ENCODE data around the gene ZNF740.

The ZNF740 gene

DNA sequence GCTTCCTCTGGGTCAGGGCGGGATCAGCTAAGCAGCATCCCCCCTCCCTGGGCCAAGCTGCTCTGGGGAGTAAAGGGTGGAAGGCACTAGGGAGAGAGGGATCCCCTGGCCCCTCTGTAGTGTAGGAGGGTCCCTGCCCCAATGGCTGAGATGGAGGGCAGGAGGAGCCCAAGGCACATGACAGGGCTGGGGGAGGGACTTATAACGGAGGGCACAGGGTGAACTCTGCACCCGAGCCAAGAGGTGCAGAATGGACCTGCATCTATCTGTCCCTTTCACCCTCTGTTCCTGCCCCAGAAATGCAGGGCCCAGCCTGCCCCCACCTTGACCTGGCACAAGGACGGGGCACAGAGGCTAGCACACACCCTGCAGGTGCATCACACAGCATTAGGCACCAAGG lies 30.3 kb downstream of the ZNF740 start:
- H3K27ac ChIP-seq = no peak overlapping the region
- no peak for DNase-seq (ENCODE audit: low read depth, low spot score)

DNA sequence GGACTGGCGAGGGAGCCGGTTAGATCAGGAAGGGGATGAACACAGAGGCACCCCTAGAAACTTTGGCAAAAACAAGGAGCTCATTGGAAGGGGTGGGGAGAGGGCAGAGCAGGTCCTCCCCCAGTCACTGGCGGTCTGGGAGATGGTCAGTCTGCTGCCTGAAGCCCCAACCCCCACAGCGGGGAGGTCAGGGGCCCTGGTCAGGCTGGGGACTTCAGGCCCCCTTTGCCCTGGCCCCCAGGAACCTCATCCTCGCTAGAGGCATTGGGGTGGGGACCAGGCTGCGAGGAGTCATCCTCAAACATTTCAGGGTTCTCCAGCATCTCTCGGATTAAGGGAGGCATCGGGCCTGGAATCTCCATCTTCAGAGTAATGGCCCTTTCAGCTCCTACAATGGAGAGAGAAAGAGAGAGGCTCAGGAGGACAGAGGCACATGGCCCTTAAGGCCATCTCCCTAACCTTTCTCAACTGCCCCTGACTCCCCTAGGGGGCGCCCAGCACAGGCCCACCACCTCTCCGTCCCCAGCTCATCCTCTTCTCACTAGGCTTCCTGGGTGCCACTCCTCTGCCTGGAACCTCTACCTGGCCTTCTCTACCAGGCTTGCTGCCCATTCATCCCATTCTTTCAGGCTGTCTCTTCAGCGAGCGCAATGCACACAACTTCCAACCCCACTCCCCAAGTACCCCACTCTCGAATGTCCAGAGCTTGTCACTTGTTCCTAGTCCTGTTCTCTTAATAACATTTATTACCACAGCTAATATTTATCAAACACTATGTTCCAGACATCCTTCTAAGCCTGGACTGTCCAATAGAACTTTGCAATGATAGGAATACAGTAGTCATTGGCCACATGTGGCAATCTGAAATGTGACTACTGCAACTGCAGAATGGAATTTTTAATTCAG lies 31.2 kb downstream of the ZNF740 start:
- DNase-seq (ENCODE audit: low read depth, low spot score) = no peak
- no peak overlapping the region for H3K27ac ChIP-seq

DNA sequence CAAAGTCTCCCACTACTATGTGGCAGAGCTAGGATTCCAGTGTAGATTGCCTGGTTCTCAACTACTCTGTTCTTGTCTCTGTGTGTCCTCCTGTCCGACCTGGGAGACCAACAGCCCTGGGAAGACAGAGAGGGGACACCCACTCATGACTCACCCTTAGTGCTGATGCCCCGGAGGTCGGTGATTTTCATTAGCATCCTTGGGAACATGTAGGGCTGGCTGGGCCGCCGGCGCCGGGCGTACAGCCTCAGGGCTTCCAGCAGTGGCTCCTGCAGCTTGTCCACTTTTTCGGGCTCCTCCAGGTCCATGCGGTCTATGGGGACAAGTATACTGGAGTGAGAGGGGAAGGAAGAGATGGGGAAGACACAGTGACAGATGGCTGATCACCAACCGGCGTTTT lies 32.4 kb downstream of the ZNF740 start:
- DNase-seq (ENCODE audit: low read depth, low spot score) = no peak
- H3K27ac ChIP-seq = no peak overlapping the region

DNA sequence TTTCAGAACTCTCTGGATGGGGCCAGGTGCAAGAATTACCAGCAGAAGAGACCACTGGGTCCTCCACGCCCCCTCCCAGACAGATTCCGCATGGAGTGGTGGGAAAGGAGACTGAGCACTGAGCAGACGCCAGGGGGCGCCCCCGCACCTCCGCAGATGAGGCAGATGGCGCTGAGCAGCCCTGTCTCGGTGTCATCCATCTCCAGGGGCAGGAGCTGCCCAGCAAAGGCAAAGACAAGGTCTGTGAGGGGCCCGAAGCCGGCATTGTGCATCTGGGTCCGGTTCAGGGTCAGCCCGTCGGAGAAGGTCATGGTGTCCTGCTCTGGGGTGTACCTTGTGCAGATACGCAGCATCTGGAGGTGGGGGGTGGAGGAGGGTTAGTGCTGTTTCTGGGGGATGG lies 32.8 kb downstream of the ZNF740 start:
- no peak overlapping the region for H3K27ac ChIP-seq
- DNase-seq (ENCODE audit: low read depth, low spot score) = no peak

DNA sequence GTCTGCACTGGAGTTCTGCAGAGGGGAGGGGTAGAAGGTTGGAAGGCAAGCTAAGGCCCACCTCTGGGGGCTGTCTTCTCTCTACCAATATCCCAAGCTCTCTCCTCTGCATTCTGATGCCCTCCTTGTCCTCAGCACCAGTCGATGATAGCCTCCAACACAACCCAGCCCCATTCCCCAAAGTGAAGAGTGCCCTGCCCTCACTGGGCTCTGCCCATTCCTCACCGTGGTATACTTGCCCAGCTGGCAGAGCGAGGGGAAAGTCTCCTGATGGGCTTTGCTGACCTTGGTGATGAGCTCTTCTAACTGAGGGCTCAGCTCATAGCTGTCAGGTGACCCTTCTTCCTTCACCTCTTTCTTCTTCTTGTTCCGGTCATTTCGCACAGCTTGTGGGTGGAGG lies 33.7 kb downstream of the ZNF740 start:
- no peak for DNase-seq (ENCODE audit: low read depth, low spot score)
- H3K27ac ChIP-seq = no peak overlapping the region

DNA sequence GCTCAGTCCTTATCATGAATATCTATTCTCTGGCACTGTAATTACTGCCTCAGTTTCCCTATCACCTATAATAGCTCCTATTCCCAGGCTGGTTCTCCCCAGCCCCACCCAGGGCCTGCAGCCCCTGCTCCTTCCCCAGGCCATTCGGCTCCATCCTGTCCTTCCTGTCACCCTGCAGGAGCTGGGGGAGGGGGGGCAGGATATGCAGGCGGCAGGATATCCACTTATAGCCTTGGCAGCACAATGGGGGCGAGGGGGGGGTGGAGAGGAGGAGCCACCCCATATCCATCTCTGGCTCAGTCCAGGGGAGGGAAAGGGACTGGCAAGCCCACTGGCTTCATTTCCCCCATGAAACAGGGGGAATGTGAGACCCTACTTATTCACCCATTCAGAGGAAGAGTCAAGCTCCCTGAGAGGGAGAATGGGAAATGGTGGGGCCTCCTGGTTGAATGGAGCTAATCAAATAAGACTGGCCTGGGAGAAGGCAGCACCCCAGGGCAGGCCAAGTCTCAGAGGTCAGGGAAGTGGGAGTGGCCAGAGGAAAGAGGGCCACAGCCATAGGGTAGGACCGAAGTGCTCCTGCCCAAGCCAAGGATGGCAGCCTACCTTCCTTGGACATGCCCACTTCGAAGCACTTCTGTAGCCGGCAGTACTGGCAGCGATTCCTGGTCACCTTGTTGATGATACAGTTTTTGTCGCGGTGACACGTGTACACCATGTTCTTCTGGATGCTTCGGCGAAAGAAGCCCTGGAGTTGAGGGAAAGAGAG lies 34.3 kb downstream of the ZNF740 start:
- no peak overlapping the region for H3K27ac ChIP-seq

DNA sequence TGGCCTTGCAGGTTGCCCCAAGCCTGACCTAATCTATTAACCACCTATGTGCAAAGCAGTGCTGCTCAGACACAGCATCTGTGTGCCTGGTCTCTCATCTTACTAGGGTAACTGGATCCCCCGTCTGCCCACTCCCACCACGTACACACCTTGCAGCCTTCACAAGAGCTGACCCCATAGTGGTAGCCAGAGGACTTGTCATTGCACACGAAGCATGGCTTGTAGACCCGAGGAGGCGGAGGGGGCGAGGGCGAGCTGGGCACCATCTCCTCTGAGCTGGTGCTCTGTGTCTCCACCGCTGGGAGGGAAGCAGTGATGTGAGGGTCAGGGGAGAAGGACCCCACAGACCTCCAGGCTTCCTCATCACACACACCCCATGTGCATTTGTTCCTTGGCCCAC lies 35.0 kb downstream of the ZNF740 start:
- no peak for DNase-seq (ENCODE audit: low read depth, low spot score)

More for the DNA sequence above, 34.3 kb downstream of the ZNF740 start:
- DNase-seq (ENCODE audit: low read depth, low spot score) = no peak

DNA sequence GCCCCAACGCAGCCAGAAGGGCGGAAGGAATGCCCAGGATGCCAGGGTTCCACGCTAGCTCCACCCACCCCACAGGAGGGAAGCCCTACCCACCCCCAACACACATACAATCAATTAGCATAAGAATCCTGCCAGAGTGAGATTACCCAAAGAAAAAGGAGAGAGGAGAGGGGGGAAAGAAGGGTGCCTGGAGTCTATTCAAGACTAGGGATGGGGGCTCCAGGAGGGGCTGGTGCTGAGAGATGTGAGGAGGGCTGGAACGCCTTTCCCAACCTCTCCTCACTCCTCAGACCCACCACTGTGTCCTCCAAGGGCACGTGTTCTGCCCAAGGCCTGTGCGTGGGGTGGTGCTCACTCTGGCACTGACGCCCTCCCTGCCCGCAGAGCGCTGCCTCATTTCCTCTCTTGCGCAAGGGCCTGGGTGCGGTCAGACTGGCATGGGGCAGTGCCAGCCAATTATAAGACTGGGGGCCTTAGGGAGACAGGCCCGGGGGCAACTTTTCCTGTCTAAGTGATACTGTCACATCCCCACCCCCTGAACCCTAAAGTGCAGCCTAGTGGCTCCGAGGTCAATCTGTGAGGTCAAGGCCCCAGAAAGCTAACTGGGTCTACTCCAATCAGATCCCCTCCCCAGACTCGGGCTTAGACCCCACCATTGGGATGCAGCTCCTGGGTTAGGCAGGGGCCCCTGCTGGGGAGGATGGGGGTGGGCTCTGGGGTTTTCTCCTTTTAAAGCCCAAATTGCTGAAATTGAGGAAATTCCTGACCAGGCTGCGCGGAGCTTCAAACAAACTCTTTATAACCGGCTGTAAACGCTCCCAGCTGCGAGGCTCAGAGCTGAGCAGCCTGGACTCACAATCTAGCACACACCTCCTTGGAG lies 36.8 kb downstream of the ZNF740 start:
- DNase-seq (ENCODE audit: low read depth, low spot score) = no peak
- peak overlapping the region; percentile 99 for H3K27ac ChIP-seq

More for the DNA sequence above, 35.0 kb downstream of the ZNF740 start:
- H3K27ac ChIP-seq = no peak overlapping the region

DNA sequence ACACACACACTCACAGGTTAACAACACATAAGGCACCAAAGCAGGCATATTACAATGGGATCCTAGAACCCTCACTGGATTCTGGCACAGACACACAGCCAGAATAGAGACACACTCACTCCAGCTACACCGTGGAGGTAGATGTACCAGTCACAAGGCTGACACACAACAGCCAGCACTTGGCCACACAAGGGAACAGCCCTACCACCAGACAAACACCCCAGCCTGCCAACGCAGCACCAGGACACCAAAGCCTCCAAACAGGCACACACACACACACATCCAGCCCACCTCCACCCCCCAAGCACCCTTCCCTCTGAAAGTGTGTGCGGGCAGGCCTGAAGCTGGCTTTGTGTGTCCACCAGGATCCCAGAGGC lies 37.4 kb downstream of the ZNF740 start:
- no peak for DNase-seq (ENCODE audit: low read depth, low spot score)
- H3K27ac ChIP-seq = peak overlapping the region; percentile 99

DNA sequence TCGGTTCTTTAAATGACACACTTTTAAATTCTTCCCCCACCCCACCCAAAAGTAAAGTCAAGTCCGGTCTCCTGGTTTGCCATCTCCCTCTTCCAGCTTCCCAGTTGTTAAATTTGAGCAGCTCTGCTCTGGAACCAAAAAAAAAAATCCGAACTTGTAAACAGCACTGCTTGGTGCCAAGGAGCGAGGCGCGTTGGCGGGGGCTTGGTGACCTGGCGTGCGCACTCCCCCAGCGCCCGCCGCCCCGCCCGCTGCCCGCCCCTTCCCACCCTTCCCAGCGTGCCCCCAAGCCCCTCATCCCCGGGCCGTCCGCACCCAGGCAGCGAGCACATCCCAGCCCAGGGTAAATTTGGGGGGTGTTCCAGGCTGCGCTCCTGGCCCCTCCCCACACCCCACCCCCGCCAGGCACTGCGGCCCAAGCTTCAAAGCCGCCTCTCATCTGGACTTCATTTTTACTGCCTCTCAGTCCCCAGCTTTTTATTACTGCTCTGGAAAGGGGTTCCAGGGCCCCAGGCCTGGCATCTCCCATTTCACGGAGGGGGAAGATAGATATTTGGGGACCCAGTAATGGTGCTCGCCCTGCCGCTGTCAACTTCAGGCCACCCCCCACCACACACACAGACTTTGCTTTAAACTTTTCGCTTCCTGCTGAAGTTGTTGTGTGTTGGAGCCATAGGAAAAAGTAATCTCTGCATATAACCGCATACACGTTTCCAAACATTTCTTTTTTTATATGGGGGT lies 38.2 kb downstream of the ZNF740 start:
- peak overlapping the region; percentile 99 for H3K27ac ChIP-seq
- DNase-seq (ENCODE audit: low read depth, low spot score) = no peak

DNA sequence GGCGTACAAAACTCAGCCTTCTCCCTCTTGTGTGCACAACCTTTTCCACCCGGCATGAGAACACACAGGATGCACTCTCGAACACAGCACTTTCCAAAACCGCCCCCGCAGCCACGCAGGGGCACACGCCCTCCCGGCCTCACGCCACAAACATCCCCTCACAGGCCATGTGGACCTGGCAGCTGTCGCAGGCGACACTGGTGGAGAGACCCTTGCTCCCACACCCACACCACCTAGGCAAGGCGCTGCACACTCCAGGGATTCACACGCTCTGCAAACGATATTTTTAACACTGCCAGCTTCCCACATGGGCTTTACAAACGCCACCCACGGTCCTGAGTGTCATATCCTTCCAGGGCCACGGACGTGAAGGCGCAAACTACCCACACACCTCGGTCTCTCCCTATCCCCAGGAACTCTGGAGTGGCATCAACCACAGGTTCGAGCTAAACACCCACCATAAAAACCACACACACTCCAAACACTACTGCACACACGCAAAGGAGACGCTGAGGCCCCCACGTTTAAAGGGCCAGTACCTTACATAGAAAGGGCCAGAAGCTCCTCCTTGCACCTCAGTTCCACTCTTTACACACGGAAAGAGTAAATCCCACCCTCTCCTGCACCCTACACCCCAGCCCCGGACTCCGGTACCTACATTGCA lies 38.9 kb downstream of the ZNF740 start:
- no peak for DNase-seq (ENCODE audit: low read depth, low spot score)
- H3K27ac ChIP-seq = peak overlapping the region; percentile 99

DNA sequence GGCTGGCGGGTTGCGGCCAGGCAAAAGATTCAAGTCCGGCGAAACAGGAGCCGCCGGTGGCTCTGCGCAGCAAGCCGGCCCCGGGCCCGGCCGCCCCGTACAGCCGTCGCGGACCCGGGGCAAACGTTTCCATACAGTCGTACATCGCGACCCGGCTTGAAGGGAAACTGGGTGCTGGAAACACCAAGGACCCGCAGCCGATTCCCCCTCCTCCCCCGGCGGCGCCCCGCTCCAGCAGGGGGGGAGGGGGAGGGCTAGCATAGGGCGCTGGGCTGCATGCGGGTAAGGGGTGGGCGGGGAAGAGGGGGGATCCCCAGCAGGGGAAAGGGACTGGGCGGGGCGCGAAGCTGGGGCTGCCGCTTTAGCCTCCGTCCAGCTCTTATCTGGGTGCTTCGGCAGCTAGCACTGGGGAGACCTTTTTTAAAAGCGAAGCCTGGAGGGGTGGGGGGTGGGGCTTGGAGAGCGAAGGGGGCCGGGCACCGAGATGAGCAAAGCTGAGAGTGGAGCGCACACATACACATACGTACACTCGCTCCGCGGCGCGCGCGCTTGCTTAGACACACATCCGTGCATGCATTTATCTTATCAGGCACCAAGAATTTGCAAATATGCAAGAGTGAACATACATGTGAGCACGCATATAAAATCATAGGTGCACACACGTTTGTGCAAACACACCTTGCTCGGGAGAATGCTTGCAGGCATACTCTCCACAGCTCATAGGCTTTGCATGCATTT lies 39.6 kb downstream of the ZNF740 start:
- peak overlapping the region; percentile 99 for H3K27ac ChIP-seq
- DNase-seq (ENCODE audit: low read depth, low spot score) = no peak

DNA sequence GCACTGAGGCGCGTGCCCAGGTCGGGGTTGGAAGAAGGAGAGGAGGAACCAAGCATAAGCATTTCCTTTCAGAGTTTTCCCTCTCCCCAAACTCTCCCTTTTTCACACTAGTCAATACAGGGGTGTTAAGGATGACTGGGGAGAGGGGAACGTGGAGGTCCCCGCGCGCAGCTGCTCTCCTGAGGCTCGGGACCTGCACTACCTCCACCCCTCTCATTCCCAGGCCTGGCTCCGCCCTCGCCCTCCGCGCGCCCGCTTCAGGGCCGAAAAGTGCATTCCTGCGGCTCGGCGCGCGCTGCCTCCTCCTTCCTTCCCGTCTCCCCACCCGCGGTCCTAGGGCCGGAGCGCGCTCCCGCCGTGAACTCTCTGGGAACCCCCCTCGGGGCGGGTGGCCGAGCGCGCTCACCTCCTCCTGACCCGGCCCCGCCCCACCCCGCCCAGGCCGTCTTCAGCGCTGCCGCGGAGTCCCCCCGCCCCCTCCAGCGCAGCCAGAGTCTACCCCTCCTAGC lies 40.2 kb downstream of the ZNF740 start:
- DNase-seq (ENCODE audit: low read depth, low spot score) = no peak
- H3K27ac ChIP-seq = peak overlapping the region; percentile 99

DNA sequence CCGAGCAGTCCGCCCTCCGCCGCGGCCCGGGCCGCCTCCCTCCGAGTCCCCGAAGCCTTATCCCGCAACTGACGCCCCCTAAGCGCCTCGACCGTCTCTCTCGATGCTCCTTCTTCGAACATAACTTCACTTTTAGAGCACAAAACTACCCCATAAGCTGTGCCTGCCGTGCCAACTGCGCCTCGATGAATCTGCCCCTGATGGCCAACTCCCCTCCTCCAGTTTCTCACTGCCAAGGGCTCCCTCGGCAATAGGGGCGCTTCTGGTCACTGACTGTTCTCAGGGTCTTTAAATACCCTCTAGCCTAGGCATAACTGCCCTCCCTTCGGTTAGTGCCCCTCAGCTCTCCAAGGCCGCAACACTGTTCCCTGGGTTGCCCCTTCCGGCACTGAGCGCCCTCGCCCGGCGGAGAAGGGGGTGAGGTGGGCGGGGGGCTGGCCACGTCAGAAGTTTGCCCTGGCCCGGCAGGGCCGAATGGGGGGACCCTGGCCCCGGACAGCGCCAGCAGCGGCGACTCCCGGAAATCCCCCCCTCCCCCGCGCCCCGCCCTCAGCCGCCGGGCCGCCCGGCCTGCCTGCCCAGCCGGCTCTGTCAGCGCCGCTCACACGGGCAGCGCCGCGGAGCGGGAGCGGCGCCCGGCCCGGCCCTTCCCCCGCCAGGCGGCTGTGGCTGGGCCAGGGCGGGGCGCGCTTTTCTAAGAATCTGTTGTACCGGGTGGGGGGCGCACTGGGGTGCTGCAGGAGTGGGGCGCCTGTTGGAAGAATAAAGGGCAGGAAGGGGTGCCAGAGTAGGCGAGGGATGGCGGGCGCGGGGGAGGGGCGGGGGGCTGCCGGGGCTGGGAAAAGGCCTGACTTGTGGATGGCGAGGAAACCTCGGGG lies 40.9 kb downstream of the ZNF740 start:
- H3K27ac ChIP-seq = peak overlapping the region; percentile 99
- no peak for DNase-seq (ENCODE audit: low read depth, low spot score)

DNA sequence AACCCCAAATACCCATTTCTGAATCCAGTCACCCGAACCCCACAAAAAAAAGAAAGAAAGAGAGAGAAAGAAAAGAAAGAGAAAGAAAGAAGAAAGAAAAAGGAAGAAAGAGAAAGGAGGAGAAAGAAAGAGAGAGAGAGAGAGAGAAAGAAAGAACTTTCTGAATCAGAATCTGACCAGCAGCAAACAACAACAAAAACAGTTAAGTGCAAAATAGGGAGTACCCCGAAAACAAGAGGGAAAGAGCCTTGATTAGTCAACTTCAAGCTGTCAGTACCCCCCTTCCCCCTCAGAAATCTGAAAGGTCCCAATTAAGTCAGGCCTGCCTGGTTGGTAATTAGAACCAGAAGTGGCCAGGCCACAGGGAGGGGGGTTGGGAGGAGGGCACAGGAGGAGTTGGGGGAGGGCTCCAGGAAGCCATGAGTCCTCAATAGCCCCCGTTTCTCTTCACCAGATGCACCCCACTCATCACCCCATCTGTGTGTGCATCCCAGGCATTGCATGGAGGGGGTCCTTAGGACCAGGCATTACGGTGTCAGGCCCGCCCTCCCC lies 41.7 kb downstream of the ZNF740 start:
- DNase-seq (ENCODE audit: low read depth, low spot score) = no peak
- peak overlapping the region; percentile 99 for H3K27ac ChIP-seq

DNA sequence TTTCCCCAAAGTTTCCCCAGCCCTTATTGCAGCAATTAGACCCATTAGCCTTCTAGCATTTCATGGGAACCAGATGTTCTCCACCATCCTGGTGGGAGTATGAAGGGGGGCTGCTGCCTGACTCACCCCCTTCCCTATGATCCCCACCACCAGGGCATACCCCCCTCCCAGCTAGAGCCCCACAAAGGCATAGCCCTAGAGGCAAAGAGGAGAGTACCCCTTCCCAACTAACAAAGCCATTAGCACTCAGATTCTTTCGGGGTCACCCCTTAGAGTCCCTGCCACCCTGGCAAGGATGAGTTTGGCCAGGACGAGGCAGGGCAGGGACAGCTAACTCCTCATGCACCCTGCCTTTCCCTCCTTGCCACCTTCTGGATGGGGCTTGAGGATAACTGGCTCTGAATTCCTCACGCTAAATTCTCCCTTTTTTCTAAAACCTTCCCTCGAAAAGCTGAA lies 42.3 kb downstream of the ZNF740 start:
- H3K27ac ChIP-seq = peak overlapping the region; percentile 99
- no peak for DNase-seq (ENCODE audit: low read depth, low spot score)
